SKM-1 (cell line): ENCODE results near the gene PLEKHA3.
"Not testable (repeated sequence)": the region's sequence is repeated elsewhere in the genome, so short reads cannot be mapped to it uniquely, and the experiment has no call there.

Source experiments
- DNase-seq: peaks from one replicate; lab custom pipeline; 2025; ENCODE audit not compliant: unreplicated experiment; lab: John Stamatoyannopoulos, UW

The PLEKHA3 gene

DNA sequence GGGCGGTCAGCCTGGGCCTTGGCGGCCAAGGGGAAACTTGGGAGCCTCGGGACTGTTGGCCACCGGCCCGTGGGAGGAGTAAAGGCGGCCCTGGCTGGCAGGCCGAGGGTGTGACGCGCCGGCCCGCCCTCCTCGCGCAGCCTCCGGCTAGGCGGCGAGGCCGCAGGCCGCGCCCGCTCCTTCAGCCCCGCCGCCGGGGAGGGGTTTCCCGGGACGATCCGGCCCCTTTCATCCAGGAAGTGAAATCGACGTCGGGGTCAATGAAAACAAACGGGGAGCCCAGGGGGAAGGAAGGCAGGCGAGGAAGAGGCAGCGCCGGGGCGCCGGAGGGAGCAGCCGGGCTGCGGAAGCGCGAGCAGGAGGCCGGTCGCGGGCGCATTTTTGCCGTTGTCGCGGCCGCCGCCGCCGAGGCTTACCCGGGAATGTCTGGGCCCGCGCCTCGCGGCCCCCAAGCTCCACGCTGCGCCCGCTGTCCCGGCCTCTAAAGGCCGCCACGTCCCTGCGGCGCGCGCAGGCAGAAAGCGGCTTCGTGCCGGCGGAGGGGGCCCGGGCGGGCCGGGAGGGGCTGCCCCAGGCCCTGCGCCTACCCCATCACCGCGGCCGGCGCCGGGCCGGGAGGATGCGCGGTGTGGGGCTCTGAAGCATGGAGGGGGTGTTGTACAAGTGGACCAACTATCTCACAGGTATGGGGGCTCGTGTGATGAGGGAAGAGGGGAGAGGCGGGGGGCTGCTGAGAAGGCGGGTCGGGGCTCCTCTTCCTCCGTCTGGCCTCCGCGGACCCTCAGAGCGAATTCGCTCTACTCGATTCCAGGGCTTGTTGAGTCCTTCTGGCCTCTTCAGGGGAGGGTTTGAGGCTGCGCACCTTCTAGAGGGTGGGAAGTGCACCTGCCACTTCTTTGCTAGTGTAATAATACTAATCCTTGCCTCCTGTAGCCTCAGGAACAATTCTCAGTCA, at the start of gene PLEKHA3:
PLEKHA3 (plus strand) TSS at position 231 of the 955 bp plus-strand sequence; CDS start at position 644, 413 bp downstream.
- peak; percentile 68 for DNase-seq

DNA sequence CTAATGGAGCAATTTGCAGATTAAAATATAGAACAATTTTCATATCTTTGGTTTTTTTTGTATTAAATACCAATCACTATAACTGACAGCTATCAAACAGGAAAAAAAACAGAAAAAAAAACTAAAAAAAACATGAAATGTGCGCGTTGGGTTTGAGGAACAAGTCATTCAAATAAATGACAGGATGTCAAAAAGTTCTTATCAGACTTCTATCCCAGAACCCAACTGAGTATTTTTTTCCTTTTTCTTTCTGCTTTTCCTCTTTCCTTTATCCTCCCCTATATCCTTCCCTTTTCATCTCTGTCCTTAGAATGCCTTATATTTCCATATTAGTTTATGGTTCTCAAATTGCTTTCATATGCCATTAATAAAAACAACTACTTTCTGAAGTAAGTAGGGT, 43.6 kb upstream of the PLEKHA3 start:
- no peak for DNase-seq

DNA sequence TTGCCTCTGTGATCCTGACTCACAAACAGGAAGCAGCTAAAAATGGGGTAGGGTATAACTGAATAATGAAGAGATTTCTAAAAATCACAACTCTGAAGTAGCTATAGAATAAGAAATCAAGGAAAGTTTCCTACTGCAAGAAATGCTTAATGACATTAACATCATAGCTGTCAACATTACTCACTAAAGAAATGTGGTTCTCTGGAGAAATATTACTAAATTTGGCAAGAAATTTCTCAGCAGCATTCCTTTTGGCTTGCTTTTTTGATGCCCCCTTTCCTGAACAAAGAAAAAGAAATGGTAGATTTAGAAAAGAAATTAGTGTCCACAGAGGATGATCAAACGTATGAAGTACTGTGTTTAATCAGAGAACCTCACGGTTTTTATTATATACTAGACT, 38.8 kb upstream of the PLEKHA3 start:
- no peak for DNase-seq

DNA sequence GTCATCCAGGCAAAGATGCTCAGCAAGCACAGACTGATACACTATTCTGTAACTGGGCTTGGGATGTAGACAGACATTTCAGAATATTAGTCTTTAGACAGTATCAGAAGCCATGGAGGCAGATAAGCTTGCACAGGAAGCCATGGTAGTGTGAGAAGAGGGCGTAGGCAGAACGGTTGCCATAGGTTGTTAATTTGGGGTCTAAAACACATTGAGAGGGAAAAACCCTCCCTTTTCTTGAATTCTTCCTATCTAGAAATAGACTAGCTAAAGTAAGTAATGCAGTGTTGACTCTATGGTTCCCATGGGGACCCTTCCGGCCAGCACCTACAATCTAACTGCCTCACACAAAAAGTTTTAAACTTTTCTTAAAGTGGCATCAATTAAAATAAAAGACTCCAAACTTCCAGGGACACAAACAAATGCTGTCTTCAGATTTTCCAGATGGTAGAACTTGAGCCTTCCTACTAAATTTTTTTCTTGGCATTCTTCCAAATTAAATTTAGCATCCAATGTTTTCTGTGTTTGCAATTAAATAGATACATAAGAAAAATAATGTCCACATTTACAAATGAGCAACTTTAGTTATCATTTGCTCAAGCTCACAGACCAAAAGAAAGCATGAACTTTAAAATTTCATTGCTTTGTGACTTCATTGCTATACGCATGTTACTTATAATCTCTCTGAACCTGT, 31.1 kb upstream of the PLEKHA3 start:
- DNase-seq = no peak

DNA sequence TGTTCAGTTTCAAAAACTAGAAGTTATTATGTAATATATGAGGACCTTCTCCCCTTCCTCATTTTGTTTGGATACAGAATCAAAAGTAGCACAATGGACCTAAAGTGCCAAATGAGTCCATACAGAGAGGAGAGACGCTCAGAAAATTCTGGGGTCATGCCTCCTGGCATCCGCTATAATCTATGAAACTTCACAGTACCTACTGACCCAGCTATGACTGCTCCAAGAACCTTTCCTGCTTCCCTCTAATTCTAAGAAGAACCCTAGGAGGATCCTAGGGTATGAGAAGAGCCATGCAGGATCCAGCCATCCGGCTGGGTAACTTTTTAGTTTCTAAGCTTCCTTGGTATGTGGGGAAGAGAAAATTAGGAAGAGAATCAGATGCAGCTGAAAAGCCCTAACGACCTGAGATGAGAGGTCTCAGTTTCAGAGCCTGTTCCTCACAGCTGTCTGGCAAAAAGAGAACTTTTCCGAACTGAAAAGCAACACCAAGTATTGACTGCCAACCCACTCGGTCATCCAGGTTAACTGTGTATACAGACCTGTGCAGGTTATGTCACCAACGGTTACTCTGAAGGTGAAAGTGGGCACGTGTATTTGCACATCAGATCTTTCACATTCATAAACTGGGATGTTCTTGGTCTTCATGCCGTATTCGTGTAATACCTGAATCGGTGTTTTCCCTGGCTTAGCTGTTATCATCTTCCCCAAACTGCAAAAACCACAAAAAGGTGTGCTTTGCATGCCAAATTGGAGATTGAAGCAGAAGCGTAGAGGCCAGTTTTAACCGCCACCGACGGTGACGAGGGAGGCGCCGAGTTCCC, 30.3 kb upstream of the PLEKHA3 start:
- no peak for DNase-seq

DNA sequence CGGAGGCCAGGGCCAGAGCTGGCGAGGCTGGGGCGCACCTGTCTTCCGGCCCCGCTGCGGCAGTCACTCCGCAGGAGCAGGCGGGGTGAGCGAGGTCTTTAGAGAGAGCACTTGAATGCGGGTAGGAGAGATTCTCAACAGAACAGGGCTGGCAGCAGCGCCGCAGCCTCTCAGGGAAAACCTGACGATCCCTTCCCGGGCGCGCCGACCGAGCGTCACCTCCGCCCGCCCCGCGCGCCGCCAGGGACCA, 29.8 kb upstream of the PLEKHA3 start:
- peak; percentile 39 for DNase-seq

DNA sequence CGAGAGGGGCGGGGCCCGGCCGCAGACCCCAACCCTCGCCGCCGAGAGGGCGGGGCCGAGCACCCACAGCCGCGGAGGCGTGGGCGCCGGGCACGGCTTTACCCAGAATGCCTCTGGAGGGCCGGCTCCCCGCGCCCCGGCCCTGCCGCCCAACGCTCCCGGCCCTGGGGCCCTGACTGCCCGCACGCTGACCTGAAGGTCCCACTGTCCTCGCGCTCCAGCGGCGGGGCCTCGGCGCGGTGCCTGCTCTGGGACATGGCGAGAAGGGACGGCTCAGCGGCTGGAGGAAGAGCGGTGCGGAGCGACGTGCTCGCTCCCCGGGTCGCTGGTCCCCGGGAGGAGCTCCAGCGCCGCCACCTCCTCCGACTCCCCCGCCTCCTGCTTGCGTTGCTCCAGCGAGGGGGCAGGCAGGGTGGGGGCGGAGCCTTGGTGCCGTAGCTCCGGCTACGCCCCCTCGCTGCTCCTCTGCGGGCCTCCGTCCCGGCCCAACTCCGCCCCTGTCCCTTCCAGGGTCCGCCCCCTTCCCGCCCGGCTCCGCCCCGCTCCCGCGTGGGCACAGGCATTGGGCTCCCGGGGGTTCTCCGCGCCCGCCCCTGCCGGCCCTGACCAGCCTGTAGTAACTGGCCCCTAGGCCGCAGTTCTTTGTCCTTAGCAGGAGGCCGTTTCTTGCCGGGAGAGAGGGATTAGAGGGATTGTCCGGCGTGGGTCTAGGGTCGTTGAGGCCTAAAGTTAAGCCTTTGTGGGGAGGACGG, 29.3 kb upstream of the PLEKHA3 start, which contains the start of the genes PJVK and PRKRA:
PJVK (plus strand) TSS at position 605 of the 752 bp plus-strand sequence. CDS start 2,032 bp downstream, outside the sequence.
PRKRA (minus strand) TSS at position 402 of the 752 bp plus-strand sequence; CDS start at position 257, 145 bp downstream.
- DNase-seq = peak; percentile 87

DNA sequence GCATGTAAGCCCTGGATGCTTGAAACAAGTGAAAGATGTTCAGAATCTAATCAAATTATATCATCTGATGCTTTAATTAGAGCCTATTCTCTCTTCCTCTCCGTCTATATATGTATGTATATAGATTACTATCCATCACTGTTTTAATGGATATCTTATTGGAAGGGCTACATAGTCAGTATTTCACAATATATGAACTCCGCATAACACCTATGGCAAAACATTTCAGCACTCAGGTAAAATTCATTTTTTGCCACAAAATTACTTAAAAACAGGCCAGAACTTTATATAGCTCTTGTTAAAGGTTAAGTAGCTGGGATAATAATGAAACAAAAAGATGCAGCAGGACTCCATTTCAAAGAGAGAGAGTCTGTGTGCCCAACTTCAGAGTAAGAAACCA, 27.9 kb upstream of the PLEKHA3 start:
- no peak for DNase-seq

DNA sequence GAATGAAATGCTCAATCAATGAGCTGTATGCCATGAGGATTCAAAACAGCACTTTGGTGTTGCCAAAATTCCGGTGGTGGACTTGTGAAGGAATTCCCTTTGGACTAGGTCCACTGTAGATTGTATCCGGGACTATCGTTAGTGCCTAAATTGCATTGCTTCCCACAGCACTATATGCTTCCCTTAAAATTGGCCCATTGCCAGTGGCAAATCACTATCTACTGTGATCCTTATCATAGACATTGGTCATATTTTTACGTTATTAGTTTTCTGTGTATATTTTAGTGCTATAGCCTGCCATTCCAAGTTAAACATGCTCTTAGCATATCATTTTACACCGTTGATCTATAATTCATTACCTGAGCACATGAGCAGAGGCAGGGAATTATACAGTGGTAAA, 27.4 kb upstream of the PLEKHA3 start:
- no peak for DNase-seq

DNA sequence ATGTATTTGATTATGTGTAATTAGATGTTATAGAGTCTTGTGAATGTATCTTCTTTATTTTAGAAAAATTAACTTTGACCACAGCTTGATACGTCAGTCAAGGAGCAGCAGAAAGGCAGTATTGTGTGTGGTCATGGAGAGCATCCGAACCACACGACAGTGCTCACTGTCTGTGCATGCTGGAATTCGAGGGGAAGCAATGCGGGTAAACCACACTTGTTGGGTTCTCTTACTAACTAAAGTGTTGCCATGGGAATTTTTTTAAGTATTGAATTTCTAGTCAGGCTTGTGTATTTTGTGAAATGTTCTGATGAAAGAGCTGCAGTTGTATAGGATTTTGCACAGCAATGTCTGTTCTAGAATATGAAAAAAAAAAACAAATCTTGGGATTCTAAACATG, 24.3 kb upstream of the PLEKHA3 start:
- no peak for DNase-seq

DNA sequence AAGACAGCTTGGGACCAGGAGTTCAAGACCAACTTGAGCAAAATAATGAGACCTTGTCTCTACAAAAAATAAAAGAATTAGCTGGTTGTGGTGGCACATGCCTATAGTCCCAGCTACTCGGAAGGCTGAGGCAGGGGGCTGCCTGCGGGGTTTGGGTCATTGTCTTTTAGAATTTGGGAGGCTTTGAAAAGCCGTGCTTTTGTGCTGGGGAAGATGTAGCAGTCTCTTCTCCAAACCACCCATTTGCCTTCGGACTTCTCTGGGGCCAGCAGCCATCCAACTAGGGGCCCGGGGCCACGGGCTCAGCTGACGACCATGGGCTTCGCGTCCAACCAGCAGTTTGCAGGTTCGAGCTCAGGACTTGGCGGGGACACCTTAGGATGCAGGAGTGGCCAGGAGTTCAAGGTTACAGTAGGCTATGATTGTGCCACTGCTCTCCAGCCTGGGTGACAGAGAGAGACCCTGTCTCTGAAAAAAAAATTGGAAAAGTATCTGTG, 22.8 kb upstream of the PLEKHA3 start:
- no peak for DNase-seq

DNA sequence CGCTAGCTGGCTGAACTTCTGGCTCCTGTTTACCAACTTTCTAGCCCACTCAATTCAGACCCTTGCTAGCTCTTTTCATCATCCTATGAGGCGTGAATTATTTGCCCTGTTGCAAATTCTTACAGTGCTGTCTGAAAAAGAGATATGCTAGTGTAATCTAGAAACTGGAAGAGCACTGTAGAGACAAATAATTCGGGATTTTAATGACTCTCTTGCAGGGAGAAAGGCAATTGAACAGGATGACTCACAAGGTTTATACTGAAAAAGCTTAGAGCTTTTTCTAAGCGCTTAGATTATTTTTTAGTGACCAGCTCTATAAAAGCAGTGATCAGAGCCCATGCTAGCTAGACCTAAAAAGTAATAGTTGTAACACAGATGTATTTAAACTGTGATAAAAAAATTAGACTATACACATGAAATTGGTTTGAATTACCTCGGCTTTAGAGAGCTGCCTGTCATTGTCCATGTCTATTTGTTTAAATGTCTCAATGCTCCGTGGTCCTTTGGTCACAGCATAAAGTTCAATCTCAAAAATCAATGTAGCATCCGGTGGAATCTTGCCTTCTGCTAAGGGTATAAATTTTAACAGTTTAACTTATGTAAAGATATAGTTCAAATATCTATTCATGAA, 10.9 kb upstream of the PLEKHA3 start:
- no peak for DNase-seq

DNA sequence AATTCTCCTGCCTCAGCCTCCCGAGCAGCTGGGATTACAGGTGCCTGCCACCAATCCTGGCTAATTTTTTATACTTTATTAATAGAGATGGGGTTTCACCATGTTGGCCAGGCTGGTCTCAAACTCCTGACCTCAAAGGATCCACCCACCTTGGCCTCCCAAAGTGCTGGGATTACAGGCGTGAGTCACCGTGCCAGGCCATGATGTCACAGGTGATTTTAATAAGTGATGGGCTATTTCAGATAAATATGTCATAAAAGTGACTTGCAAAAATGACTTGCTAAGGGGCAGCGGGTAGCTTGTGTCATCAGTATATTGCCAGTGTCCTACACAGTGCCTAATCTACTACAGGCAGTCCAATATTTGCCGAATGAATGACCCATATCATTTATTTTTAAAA, 8.9 kb upstream of the PLEKHA3 start:
- not testable (repeated sequence) for DNase-seq

DNA sequence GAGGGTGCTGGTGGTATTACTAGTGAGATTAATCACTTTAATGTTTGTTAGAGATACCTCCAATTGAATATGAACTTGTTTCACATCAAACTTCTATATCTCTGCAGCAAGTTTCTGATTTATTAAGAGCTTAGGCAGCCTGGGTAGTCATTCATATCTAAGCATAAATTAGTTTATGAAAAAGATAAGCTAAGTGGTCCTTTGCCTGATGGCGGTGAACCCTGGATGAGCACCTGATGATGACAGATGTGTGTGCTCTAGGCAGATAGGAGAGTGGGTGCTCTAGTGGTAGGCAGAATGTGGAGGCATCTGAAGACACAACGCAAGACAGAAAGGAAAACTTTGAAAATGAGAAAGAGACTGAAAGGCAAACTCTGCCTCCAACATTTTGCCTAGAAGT, 6.9 kb upstream of the PLEKHA3 start:
- DNase-seq = no peak

DNA sequence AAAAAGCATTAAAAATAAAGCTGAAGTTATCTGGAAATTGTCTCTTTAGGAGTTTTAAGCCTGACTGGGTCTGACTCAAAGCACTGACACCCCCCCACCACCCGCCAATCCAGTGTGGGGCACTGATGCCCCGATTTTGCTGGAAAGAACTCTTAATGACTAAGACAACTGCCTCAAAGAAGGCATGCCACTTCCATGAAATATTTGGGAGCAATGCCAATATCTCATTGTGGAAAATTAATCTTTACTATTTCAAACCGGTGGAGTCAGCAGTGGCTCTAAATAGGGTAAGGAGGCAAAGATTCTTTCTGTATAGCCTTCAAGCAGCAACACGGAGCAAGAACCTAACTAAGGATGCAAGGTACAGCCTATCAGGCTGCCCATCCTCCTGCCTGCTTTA, 6.3 kb upstream of the PLEKHA3 start:
- DNase-seq = no peak

DNA sequence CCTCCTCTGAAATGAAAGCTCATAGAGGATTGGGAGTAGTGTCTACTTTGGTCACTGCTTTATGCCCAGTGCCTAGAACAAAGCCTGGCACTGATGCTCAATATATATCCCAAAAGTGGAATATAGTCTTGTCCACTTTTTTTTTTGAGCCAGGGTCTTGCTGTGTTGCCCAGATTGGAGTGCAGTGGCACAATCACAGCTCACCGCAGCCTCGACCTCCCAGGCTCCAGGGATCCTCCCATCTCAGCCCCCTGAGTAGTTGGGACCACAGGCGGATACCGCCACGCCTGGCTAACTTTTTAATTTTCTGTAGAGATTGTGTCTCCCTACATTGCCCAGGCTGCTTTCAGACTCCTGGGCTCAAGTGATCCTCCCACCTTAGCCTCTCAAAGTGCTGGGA, 5.7 kb upstream of the PLEKHA3 start:
- no peak for DNase-seq

DNA sequence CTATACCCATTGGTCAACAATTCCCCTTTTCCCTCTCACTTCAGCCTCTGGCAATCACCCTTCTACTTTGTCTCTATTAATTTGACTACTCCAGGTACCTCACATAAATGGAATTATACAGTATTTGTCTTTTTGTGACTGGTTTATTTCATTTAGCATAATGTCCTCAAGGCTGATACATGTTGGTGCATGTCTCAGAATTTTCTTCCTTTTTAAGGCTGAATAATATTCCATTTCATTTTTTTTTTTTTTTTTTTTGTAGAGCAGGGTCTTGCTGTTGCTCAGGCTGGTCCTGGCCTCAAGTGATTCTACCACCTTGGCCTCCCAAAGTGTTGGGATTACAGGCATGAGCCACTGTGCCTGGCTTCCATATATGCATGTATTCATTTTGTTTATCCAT, 3.8 kb upstream of the PLEKHA3 start:
- DNase-seq = no peak

DNA sequence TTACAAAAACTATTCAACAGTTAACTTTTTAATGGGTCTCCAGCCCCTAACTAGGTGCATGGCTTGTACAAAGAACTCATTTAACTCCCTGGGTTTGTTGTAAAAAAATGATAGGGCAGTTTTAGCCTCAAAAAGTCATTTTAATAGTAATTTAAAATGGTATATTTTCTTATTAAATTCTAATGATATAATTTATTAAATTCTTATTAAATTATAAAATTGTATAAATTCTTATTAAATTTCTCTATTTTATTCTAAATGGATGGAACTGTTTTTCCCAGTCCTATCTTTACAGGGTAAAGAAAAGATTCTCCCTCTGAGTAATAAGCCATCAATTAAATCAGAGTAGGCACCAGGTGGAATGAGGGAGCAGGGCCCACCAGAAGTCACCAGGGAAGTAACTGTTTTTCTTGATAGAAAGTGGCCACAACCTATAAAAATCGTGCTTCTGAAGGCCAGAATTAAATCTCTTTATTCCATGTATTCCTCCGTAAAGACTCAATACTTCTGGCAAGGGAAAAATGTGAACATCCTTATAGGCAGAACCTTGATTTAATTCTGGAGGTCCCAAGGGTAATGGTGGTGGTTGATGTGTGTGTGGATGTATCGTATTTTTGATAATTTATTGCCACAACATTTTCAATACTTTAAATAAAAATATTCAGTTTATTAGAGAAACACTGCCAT, 2.7 kb upstream of the PLEKHA3 start:
- no peak for DNase-seq

DNA sequence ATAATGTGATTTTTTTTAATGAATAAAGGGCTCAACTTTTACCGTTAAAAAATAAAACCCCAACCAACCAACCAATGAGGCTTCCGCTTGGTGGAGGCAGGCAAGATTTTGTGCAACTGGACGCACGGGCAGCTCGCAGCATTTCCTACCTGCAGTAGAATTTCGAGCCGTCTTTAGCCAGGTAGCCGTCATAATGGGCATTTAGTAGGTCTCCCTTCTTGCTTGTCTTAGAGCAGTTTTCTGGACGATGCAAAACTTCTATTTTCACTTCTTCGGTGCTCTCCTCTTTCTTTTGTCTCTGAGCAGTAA, 2.2 kb upstream of the PLEKHA3 start:
- no peak for DNase-seq
